IPS DF 19.7 (cell line): ENCODE data around the gene AGFG1.

Source experiments
- DNase-seq: peaks from one replicate; pipeline ENCODE4 v3.0.0-alpha.2; 2013; ENCODE audit warnings: low read depth, low spot score

Gene AGFG1, protein sequence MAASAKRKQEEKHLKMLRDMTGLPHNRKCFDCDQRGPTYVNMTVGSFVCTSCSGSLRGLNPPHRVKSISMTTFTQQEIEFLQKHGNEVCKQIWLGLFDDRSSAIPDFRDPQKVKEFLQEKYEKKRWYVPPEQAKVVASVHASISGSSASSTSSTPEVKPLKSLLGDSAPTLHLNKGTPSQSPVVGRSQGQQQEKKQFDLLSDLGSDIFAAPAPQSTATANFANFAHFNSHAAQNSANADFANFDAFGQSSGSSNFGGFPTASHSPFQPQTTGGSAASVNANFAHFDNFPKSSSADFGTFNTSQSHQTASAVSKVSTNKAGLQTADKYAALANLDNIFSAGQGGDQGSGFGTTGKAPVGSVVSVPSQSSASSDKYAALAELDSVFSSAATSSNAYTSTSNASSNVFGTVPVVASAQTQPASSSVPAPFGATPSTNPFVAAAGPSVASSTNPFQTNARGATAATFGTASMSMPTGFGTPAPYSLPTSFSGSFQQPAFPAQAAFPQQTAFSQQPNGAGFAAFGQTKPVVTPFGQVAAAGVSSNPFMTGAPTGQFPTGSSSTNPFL

GRCh38 chr2:227471924-227472264, at the start of gene AGFG1:
TSS of gene AGFG1 (plus strand) at chr2:227472156. CDS start at chr2:227472422, 266 bp downstream.
- no peak for DNase-seq

DNA sequence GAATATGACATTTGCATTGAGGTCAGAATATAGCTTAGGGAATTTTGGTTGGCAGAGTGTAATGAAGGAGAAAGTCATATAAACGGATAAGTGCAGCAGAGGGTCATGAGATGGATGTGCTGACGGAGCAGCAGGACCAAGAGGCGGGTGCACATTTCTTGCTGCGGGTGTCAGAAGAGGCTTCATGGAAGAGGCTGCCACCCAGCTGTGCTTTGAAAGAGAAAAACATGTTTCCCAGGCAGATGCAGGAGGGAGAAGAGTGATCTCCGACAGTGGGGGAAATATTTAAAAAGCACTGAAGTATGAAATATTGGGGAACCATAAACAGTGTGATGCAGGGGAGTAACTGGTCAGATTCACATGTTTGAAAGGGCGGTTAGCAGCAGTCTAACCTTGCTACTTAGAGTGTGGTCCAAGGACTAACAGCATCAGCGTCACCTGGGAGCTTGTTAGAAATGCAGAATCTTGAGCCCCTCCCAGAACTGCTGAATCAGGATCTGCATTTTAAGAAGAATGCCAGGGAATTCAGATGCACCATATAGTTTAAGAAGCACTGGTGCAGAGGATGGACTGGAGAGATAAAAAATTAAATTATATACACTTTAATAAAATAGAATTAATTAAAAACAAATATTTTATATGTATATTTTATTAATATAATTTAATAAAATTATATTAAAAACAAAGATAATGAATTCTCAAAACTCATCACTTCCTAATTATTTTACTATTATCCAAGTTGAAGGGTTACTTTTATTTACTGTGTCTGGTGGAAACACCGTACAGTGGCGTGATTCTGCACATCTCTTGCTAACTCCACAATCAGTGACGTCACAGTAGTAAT, 48.1 kb upstream of the AGFG1 start:
- no peak for DNase-seq

DNA sequence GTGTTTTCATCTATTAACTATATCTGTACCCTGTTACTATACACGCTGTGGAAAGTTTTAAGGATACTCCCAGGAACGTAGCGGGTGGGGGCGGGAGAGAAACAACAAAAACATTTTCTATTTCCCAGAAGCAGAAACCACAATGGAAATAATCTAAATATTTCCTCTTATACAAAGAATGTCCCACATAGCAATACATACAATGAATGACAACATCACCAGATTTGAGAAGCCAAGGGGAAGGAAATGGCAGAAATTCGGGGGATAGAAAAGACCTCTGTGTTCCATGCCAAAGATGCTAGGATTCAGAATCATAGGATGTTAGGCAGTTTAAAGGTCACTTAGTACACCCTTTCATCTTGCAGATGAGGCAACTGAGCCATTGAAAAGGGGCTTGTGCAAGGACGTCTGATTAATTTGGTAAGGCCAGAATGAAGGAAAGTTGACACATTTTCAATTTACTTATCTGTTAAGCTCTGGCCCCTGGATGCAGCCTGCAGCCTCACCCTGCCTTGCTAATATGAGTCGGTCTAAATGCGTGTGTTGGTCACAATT, 43.1 kb upstream of the AGFG1 start:
- DNase-seq: no peak

DNA sequence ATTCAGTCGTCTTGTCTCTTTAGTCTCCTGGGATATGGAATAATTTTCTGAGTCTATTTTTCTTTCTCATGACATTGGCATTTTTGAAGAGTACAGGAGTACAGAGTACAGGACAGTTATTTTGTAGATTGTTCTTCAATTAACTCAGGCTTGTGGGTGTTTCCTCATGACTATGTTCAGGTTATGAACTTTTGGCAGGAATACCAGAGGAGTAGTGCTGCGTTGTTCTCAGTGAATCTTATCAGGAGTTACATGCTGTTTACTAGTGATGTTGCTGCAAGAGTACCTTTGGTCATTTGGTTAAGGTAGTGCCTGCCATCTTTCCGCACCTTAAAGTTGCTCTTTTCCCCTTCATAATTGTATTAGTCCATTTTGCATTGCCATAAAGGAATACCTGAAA, 41.3 kb upstream of the AGFG1 start:
- DNase-seq: no peak

- DNase-seq: no peak
These were observed 38.8 kb upstream of the AGFG1 start for GRCh38 chr2:227433171-227433570.

DNA sequence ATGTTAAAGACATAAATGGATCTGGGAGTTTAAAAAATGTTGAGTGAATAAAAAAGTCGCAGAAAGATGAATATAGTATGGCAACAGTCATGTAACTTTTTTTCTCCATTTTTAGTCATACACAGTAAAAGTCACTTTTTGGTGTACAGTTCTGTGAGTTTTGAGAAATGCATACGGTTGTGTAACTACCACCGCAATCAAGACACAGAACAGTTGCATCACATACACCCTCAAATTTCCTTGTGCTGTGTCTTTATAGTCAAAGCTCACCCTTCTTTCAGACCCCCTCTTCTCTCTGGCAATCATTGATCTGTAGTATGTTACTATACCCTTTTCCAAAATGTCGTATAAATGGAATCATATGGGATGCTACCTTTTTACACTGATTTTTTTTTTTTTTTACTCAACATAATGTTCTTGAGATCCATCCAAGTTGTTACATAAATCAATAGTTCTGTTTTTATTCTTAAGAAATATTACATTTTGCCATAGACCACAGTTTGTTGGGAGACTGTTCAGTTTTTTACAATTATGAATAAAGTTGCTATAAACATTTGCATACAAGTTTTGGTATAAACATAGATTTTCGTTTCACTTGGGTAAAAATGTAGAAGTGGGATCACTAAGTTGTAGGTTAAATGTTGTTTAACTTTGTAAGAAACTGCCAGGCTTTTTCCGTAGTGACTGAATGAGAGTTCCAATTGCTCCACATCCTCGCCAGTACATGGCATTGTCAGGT, 35.4 kb upstream of the AGFG1 start:
- no peak for DNase-seq

- DNase-seq: no peak
These were observed 32.7 kb upstream of the AGFG1 start for GRCh38 chr2:227439214-227439613.

- DNase-seq: no peak
These were observed 29.3 kb upstream of the AGFG1 start for GRCh38 chr2:227442639-227443038.

DNA sequence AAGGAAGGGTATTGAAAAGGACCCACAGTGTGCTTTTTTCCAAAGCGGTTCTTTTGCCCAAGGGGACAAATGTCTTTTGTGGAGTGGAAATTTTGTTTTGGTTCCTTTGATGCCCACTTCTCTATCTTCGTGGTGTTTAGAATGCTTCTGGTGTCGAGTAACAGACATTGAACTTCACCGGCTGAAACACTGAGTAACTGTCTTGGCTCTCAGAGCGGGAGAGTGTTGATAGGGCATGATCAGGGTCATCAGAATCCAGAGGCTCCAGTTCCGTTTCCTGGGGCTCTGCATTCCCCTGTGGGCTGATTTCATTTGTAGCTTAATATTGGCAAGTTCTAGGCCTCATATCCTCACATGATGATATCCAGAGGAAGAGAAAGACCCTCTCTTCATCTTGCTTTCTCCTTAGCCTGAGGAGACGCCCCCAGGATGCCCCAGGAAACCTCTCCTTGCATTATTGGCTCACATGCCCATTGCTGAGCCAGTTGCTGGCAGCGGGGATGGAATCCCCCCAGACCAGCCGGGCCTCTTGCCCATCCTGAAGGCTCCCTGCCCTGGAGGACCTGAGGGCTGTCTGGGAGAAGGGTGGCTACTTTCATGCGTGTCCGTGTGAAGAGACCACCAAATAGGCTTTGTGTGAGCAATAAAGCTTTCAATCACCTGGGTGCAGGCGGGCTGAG, 27.9 kb upstream of the AGFG1 start:
- no peak for DNase-seq

DNA sequence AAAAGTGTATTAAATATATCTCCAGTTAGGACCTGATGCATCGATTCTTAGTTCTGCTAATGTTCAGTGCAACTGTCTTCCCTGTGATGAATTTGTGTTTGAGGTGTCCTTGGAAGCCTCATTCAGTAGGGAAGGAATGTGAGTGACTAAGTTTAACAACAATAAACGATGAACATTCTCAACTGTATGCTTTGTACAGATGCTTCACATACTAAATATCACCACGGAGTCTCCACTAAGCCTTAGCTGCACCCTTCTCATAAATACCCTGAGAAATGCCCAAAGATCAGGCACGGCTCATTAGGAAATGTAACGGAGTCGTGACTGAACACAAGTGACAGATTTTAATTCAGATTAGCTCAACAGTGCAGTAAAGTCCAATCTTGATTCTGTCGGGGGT, 24.4 kb upstream of the AGFG1 start:
- no peak for DNase-seq

GRCh38 chr2:227450311-227450841, 21.6 kb upstream of the AGFG1 start:
- DNase-seq: no peak

DNA sequence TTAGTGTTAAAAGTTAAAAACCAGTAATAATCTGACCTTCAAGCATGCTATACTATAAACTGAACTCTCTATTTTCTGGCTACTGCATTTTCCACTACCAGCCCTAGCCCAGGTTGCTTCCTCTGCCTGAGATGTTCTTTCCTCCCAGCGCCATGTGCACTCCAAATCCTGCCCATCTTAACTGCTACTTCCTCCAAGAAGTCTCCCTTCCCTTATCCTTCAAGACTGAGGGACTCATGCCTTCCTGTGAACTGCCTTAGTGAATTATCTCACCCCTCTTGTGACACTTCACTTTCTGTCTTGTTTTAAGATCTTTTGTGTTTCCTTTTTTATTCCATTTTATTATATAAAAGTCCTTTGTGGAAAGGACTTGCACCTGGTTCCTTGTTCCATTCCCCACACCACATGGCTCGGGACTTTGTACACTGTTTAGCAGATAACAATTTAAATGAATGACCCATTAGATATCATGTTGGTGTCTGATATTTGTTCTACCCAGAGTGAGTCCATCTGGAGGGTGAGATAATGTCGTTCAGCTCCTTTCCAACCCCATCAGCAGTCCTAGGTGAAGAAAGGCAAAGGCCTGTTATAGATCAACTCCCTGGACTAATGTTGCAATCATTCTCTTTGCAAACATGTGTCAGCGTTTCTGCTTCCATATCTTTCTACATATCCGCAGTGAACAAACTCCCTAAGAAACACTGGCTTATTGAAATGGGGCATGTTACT, 20.9 kb upstream of the AGFG1 start:
- DNase-seq: no peak

DNA sequence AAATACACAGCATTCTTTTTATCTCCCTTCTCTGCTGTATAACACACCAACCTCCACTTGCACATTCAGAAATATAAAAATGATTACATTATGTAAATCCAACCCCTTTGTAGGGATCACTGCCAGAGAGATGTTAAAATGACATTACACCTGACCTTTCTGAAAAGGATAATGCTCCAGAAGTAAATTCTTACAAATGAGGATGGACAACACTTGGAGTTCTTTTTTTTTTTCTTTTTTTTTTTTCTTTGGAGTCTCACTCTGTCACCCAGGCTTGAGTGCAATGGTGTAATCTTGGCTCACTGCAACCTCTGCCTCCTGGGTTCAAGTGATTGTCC, 20.3 kb upstream of the AGFG1 start:
- DNase-seq: no peak

DNA sequence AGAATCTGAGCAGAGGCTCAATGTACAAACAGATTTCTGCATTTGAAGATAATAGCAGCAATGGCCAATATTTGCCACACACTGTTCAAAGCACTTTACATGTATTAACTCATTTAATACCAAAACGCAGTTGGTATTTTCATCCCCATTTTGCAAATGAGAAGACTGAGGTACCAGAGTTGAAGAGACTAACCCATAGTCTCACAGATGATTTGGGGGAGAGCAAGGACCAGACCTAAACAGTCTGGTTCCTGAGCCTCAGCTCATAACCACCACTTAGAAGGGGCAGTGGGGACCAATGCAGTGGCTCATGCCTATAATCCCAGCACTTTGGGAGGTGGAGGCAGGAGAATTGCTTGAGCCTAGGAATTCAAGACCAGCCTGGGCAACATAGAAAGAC, 18.1 kb upstream of the AGFG1 start:
- DNase-seq: no peak

DNA sequence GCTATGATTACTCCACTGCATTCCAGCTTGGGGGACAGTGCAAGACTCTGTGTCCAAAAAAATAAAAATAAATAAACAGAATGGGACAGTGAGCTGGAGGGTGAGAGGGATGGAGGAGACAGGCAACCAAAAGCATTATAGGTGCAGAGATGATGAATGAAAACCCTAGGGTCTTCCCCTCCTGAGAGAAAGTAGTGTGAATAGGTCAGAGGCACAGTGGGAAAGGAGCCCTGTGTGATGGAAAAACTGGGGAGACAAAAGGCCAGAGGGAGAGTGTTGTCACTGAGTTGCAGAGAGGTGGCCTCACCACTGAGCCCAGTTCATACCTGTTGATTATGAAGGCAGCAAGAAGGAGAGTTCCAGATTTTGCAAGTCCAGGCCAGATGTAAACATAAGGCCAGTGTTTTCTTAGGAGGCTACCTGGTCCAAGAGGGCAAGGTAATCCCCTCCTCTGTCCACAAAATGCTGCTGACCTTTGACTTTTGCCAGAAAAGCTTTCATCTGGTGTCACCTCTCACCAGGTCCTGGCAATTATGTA, 17.6 kb upstream of the AGFG1 start:
- DNase-seq: no peak

- DNase-seq: no peak
These were observed 16.8 kb upstream of the AGFG1 start for GRCh38 chr2:227455200-227455599.

- DNase-seq: no peak
These were observed 15.9 kb upstream of the AGFG1 start for GRCh38 chr2:227456102-227456501.

- DNase-seq: no peak
These were observed 15.2 kb upstream of the AGFG1 start for GRCh38 chr2:227456772-227457171.

DNA sequence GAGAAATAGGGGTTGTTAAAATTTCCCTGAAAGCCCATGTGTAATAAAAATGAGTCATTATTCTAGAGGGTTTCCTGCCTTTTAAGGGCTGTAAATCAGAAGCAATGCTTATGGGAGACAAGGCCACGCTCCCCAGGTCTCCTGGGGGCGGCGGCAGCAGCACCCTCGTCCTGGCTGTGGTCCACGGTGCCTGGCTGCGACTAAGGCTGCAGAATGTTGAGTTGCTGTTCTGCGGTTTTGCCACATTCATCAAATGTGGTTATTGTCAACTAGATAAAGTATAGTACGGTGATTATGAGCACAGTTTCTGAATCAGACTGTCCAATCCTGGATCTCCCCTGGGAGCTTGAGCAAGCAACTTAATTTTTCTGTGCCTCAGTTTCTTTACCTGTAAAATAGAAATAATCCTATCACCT, 11.9 kb upstream of the AGFG1 start:
- DNase-seq: no peak

GRCh38 chr2:227460833-227461232, 11.1 kb upstream of the AGFG1 start:
- no peak for DNase-seq
